GM18526 (cell line): Measurements from ENCODE around the gene TMEM168.

ENCODE experiments used
- POLR2A ChIP-seq: IDR thresholded peaks from 3 replicates; pipeline ENCODE4 v1.6.1; 2011; ENCODE audit not compliant: insufficient read length; ENCODE audit errors: extremely low read depth

The TMEM168 gene

DNA sequence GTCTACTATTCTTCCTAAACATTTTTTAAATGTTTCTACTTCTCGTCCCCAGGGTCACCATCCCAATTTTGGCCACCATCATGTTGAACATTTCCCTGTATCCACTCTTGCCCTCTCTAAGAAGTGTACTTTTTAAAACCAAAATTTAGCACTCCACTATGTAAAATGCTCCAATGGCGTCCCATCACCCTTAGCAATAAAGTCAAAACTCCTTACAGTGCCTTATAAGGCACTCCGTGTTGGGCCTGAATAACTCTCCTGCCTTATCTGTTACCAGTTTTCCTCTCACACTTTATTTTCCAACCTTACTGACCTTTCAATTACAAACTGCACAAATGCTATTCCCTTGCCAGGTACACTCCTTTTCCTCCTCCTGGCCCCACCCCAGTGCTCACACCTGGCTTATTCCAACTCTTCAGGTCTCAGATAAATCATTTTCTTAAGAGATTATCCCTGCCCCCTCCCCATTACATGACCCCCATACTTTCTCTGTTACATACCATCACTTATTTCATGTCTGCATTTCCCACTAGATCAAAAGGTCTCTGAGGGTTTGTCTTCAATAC lies 1.3 kb downstream of the TMEM168 start:
- no peak for TF ChIP-seq POLR2A

DNA sequence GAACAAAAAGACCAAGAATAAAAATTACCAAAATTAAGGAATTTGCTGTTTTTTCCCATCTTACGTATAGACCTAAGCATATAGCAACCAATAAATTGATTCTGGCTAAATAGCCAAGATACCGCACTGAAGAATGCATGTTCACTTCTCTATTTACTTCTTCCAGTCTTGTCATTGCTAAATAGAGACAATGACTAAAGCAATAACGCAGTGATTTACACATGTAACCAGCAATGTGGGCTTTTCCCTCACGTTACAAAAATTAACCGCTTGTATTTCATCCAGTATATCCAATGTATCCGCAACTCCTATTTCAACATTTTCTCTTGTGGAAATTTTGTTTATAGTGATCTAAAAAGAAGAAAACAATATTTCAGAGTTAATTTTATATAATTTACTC lies 5.6 kb downstream of the TMEM168 start:
- no peak for TF ChIP-seq POLR2A

DNA sequence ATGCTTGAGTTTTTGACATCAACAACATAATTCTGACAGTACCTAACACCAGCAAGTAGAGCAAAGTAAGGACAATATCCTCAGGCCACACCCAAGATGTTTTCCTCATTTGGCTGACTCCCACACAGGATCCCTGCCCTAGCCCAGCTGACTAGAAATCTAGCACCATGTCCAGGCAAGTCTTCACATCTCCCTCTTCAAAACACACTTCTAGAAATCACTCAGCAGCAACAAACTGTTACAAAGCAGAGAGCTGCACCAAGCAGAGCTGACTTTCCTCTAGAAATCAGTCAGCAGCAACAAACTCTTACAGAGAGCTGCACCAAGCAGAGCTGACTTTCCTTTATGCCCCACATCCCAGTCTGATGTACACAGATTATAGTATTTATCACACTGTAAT lies 7.7 kb downstream of the TMEM168 start:
- no peak for TF ChIP-seq POLR2A

DNA sequence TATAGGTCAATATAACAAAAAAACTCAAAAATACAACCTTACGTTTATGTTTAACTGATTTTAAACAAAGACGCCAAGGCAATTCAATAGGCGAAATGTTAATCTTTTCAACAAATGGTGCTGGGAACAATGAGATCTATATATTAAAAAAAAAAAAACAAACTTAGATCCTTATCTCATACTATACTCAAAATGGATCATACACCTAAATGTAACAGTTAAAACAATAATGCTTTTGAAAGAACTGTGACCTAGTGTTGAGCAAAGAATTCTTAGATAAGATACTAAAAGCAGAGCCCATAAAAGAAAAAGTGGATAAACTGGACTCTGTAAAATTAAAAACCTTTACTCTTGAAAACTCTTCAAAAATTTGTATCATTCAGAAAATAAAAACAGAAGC lies 8.6 kb downstream of the TMEM168 start:
- TF ChIP-seq POLR2A: no peak

DNA sequence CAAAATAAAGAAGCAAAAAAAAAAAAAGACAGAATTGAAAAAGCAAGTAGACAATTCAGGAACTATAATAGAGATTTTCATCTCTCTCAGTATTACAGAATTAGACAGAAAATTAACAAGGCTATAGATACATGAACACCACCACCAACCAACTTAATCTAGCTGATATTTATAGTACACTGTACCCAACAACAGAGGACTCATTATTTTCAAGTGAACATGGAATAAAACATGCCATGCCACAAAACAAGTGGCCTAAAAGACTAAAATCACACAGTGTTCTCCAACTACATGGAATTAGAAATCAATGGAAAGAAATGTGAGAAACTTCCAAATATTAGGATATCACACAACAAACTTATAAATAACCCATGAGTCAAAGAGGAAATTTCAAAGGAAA lies 9.1 kb downstream of the TMEM168 start:
- TF ChIP-seq POLR2A: no peak

DNA sequence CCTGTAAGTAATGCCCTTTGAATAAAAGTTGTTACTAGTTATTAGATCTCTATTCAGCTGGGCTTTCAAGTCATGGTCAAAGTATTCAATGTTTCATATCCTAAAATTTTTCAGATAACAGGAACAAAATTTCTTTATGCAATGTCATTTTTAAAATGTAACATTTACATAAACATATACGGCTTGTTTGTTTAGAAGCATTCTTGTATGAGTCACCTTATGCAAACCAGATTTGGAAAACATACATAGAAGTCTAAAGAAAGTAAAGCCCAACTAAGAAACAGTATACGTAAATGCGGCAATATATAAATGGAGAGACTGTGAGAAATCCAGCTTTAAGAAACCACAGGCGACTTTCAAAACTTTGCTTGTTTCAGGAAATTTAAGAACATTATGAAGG lies 10.5 kb downstream of the TMEM168 start:
- TF ChIP-seq POLR2A: no peak

DNA sequence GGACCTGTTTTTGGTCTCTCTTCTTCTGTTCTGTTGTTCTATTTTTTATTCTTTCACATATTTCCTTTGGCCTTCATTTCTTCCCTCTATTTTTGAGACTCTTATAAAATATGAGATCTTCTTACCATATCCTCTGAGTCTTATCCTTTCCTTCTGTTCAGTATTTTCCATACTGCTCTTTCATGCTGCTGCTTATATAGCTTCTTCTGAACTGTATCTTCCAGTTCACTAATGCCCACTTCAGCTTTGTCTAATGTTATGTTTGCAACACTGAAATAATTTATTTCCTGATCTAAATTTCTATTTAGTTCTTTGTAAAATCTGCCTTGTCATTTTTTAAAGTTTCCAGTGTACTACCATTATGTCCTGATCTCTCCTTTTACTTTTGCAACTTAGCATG lies 12.8 kb downstream of the TMEM168 start:
- no peak for TF ChIP-seq POLR2A

DNA sequence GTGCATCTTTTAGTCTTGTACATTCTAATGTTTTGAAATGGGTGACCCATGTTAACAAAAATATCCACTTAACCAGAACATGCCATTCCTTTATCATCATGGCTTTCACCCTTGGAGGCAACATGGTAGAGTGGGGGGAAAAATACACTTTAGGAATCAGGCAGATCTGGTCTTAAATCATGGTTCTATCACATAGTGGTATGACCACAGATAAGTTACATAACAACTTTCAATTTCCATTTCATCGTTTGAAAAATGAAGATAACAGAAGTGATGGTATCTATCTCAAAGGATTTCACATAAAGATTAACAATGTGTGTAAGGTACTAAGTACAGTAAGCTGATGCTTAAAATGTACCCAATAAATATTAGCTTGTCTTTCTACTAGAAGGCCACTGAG lies 19.0 kb downstream of the TMEM168 start:
- no peak for TF ChIP-seq POLR2A

DNA sequence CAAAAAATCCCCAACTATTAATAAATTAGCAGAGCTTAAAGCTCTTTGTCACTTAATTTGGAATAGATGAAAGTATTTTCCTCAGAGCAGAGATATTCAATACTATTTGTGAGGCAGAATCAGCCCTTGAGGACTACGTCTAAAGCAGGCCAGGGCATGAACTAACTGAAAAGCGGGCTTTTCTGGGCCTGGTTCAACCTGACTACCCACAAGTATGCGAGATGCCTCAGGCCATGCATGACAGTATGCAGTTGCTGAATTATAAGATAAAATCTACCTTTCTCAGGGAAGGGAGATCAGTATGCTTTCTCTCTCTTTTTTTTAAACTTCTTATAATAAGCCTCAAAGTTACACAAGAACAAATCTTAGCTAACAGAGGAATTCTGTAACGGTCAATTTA lies 20.1 kb downstream of the TMEM168 start:
- TF ChIP-seq POLR2A: no peak

DNA sequence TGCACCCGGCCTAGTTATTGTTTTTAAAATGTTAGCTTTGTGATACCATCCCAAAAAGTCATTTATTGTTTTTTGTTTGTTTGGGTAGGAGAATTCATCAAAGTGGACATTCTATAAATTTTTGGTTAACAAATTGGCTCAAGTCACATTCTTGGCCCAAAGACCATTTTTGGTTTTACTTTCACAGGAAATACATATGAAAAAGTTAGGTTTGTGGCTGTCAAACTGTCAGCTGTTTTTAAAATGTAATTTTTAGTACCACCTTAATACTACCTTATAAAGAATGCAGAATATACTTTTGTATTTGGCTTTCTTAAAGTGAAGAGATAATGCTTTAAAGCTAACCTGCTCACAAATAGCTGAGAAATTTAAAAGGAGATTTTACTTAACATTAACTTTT lies 25.1 kb downstream of the TMEM168 start:
- TF ChIP-seq POLR2A: no peak

DNA sequence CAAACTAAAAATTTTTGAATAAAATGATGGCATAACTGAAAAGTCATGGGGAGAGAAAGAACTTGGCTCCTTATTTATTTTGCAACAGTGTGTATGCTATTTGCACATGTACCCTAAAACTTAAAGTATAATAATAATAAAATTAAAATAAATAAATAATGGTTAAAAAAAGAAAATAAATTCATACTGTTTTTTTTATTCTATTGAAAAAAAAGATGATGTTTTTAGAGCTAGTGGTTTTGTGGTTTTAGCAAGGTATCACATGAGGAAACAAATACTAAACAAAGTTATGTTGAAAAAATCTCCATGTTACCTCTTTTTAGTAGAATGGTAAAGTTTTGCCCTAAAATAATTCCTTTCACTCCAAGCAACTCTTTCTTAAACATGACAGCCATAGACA lies 26.2 kb downstream of the TMEM168 start:
- TF ChIP-seq POLR2A: no peak

DNA sequence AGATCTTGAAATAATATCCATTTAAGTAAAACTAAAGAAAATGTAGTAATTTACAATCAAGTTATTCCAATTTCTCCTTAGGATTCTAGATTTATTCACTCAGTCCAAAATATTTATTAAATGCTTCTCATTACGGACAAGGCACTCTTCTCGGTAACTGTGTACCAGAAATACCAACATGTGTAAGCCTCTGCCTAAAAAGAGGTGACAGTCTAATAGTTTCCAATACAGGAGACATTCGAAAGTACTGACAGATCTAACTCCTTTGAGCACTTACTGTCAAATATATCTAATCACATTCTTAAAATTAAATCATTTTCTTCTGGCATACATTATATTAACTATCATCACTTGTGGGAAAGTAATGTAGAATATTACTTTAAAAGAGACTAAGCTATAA lies 26.9 kb downstream of the TMEM168 start:
- no peak for TF ChIP-seq POLR2A

DNA sequence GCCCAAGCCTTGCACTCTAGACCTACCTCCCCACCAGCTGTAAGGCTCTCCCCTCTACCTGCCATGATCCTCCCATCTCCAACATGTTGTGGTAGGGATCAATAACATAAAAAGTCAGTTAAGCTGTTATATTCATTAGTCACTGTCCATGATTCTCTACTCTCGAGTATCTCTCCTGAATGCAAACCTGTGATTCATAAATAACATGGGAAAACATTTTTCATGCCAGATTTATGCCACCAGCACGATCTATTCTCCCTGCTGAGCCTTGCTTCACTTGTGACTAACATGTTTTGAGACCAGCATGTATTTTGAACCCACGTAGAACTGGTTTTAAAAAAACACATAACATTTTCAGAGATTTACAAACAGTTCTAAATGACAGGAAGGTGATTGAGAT lies 30.3 kb downstream of the TMEM168 start:
- TF ChIP-seq POLR2A: no peak

DNA sequence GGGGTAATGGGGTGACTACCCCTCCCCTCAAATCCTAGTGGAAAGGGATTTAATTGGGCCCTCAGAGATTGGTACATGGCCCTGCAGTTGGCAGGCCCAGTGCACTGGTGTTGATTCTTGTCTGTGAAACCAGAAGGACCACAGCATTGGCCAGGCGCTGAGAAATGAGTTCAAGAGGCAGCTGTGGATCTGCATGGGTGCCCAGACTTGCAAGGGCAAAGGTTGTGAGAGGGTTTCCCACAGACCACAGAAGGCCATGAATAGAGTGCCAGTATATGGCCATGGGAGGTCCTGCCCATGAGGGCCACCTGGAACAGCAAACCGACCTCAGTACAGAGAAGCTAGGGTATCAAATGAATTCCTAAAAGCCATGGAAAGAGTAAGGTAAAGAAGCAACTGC lies 32.9 kb downstream of the TMEM168 start:
- TF ChIP-seq POLR2A: no peak

DNA sequence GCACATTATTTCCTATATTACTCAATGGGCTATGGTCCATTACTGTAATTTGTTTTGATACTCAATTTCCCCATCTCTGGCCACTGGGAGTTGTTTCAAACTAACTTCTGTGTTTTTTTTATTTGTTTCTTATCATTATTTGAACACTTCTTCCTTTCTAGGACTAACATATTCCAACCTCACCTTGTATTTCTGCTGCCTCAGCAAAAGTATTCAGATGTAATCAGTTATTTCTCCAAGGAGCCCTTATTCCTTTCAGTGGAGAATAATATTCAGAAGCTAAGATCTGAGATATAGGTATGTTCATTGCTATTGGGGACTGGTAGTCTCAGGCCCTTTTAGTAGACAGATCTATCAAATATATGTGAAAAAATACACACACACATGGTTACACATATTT lies 36.9 kb downstream of the TMEM168 start:
- no peak for TF ChIP-seq POLR2A

DNA sequence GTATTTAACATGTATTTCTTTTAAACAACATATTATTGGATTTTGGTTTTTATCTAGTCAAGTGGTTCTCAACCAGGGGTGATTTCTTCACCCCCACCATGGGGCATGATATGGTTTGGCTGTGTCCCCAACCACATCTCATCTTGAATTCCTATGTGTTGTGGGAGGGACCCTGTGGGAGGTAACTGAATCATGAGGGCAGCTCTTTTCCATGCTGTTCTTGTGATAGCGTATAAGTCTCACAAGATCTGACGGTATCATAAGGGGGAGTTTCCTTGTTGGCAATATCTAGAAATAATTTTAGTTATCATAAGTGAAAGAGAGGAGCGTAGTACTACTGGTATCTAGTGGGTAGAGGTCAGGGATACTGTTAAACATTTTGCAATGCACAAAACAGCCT lies 37.6 kb downstream of the TMEM168 start:
- TF ChIP-seq POLR2A: no peak

DNA sequence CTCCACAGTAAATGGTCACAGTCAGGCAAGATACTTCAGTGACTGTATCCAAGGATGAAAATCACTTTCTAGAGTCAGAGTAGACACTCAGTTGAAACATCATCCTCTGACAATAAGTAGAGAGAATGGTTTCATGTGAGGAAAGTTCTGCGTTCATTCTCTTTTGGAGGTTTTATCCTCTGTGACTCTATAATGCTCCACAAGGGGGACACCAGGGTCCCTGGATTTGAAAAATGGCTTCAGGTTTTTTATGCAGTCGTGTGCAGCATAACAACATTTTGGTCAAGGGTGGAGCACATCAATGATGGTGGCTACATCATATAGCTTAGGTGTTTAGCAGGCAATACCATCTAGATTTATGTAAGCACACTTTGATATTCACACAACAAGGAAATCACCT lies 40.4 kb downstream of the TMEM168 start:
- no peak for TF ChIP-seq POLR2A

DNA sequence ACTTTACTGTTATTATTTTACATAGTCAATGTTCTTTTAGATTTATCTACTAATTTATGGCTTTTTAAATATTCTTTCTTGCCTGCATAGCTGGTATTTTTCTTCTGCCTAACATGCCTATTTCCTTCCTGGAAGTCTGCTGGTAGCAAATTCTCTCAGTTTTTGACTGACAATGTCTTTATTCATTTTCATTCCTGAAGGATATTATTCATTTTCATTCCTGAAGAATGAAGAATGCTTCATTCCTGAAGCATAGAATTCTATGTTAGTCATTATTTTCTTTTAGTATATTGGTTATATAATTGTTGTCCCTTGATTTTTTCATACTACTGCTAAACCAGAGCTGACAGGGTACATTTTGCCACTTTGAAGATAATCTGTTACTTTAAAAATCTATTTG lies 41.8 kb downstream of the TMEM168 start:
- no peak for TF ChIP-seq POLR2A

DNA sequence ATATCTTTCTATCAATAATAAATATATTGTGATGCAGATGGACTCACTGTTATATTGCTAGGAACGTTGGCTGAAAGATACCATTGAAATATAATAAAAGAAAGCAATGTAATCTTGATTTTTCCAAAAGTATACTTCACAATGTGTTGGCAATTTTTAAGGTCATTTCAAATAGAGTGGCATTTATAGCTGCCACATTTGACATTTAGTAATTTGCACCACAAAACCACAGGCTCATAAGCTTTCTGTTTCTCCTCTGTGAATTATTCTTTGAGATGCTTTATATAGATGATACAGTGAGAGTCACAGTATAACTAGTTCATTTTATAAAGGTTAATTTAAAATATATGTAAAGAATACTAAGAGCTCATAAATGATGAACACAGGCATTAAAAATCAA lies 44.6 kb downstream of the TMEM168 start:
- TF ChIP-seq POLR2A: no peak

DNA sequence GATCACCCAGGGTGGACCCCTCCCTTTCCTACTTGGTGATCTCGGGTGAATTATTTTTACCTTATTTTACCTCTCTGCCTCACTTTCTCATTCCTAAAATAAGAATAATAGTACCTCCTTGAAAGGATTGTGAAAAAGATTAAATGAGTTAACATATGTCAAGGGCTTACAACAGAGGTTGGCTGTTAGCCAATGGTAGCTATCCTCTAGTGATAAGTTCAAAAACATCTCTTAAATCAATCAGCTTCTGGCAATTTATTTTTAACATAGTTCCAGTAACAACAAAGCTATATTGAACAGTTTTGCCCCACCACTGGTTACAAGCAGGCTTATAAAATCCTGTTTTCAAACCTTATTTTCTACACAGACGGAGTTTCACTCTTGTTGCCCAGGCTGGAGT lies 45.4 kb downstream of the TMEM168 start:
- no peak for TF ChIP-seq POLR2A
